K562 (cell line): ENCODE results near the gene TMEM39B. TPM values are rescaled to one million over a fixed set of nuclear protein-coding genes. Genes with fewer than 3 reads are reported as not detected.
A peak's percentile ranks its signal among the peaks of the same experiment; 100 is the strongest.

Experiments used
- ATAC-seq: fragments of 200-7000 bp; cut with Tn5 transposase; 3 replicates; pipeline ENCODE4 v1.9.1; 2020; ENCODE audit warnings: moderate library complexity
- BruUV-seq: library from RNA; stranded (reverse); fragments of 400-500 nt; replicated peaks from 2 replicates; lab custom pipeline; 2021; lab: Mats Ljungman, UMichigan
- CTCF ChIA-PET: fragments of 300-600 bp; formaldehyde crosslinking; extraction: SDS; loops from one replicate; lab custom pipeline; 2021; ENCODE audit warnings: low intra/inter-chr PET ratio; lab: Yijun Ruan, JAX
- POLR2A ChIA-PET: fragments of 300-600, 350-650 bp; sonication (Branson Sonifier 250); formaldehyde crosslinking; extraction: SDS; loops from one replicate; lab custom pipeline; 2021; ENCODE audit warnings: antibody characterized with exemption, inconsistent platforms; lab: Yijun Ruan, JAX
- DNase-seq, 4 experiments: peaks; one replicate each; pipeline versions ENCODE4 v3.0.0 to v3.0.0-alpha.2; 2011 to 2018; ENCODE audit warnings: low spot score in 3 of 4, mixed read lengths in 3 of 4; ENCODE audit errors: extremely low read depth in 1 of 4
- FAIRE-seq: peaks from 2 replicates; lab custom pipeline; 2011; peaks lifted over from hg19 to GRCh38; lab: Jason Lieb, UNC
- H2AFZ ChIP-seq: 2 replicates; pipeline ENCODE4 v1.6.0; 2011; ENCODE audit warnings: low read depth, low read length, control low read depth, inconsistent platforms
- H3K27ac ChIP-seq: fragments of 200-600 bp; 3 replicates; pipeline ENCODE4 v1.8.0; 2011; ENCODE audit warnings: low read depth, mild to moderate bottlenecking, control low read depth, inconsistent platforms, low read length, moderate library complexity, mixed read lengths; ENCODE audit errors: extremely low read depth
- H3K27me3 ChIP-seq, 2 experiments: fragments of 300-600 bp in 1 of 2; 2 replicates in 1 of 2; 3 replicates in 1 of 2; pipeline versions ENCODE4 v1.6.0 to v1.8.0; 2011; ENCODE audit warnings: inconsistent platforms in 2 of 2, low read length in 2 of 2, mild to moderate bottlenecking in 1 of 2, mixed read lengths in 1 of 2, moderate library complexity in 1 of 2; ENCODE audit not compliant: control insufficient read depth in 2 of 2, insufficient read depth in 2 of 2
- H3K36me3 ChIP-seq: fragments of 300-600 bp; 3 replicates; pipeline ENCODE4 v1.8.0; 2011; ENCODE audit warnings: mild to moderate bottlenecking, low read length, inconsistent platforms; ENCODE audit not compliant: control insufficient read depth, insufficient read depth
- H3K4me1 ChIP-seq, 2 experiments: fragments of 200-600 bp in 1 of 2; replicated peaks in 1 of 2; 2 replicates in 1 of 2; 3 replicates in 1 of 2; pipeline versions ENCODE4 v1.5.1 to v1.8.0; 2011; ENCODE audit warnings: inconsistent platforms in 2 of 2, low read length in 2 of 2, mild to moderate bottlenecking in 1 of 2, mixed read lengths in 1 of 2, moderate library complexity in 1 of 2; ENCODE audit not compliant: control insufficient read depth in 2 of 2, insufficient read depth in 2 of 2
- H3K4me2 ChIP-seq: 2 replicates; pipeline ENCODE4 v1.6.1; 2011; ENCODE audit warnings: low read length, control low read depth, inconsistent platforms, mixed read lengths; ENCODE audit not compliant: insufficient read depth
- H3K4me3 ChIP-seq: fragments of 200-600 bp; sonication (generic), shearing (Covaris generic); 2 replicates; pipeline ENCODE4 v1.5.1; 2016; ENCODE audit warnings: control low read depth, inconsistent platforms
- H3K79me2 ChIP-seq: fragments of 200-600 bp; 3 replicates; pipeline ENCODE4 v1.8.0; 2011; ENCODE audit warnings: low read length, inconsistent platforms; ENCODE audit not compliant: control insufficient read depth, insufficient read depth
- H3K9ac ChIP-seq, 2 experiments: 2 replicates each; pipeline versions ENCODE4 v1.6.0 to v1.6.1; 2011; ENCODE audit warnings: low read depth in 2 of 2, low read length in 2 of 2, control low read depth in 1 of 2, inconsistent platforms in 1 of 2, mild to moderate bottlenecking in 1 of 2, mixed read lengths in 1 of 2; ENCODE audit not compliant: insufficient read depth in 1 of 2
- H3K9me1 ChIP-seq: one replicate; pipeline ENCODE4 v1.6.0; 2011; ENCODE audit warnings: inconsistent platforms, mild to moderate bottlenecking, low read length, moderate library complexity; ENCODE audit not compliant: control insufficient read depth, insufficient read depth
- H3K9me3 ChIP-seq: replicated peaks from 2 replicates; pipeline ENCODE4 v1.5.1; 2011; ENCODE audit warnings: low read depth, low read length, inconsistent platforms; ENCODE audit not compliant: control insufficient read depth, insufficient read depth
- H4K20me1 ChIP-seq: replicated peaks from 2 replicates; pipeline ENCODE4 v1.6.1; 2011; ENCODE audit warnings: low read length, inconsistent platforms, mixed read lengths; ENCODE audit not compliant: control insufficient read depth, insufficient read depth
- BMI1 ChIP-seq: fragments of 150-350 bp; IDR thresholded peaks from 2 replicates; pipeline ENCODE4 v1.6.1; 2014; ENCODE audit warnings: low read length
- FOXK2 ChIP-seq, 2 experiments: fragments of 450-650 bp; IDR thresholded peaks in 1 of 2; conservative IDR thresholded peaks in 1 of 2; 2 replicates each; pipeline ENCODE4 v1.6.1; 2016; ENCODE audit warnings: low read depth in 2 of 2, mild to moderate bottlenecking in 1 of 2
- HEY1 ChIP-seq: fragments of 250-450 bp; sonication (Bioruptor Pico); IDR thresholded peaks from 2 replicates; pipeline ENCODE4 v1.5.0; 2020; ENCODE audit warnings: mild to moderate bottlenecking, moderate library complexity, borderline replicate concordance
- KDM4B ChIP-seq, 2 experiments: fragments of 450-650 bp in 1 of 2; sonication (generic) in 1 of 2; IDR thresholded peaks; 2 replicates each; pipeline ENCODE4 v1.6.1; 2016 to 2017; ENCODE audit warnings: borderline replicate concordance in 2 of 2, antibody characterized with exemption in 1 of 2, low read depth in 1 of 2, mild to moderate bottlenecking in 1 of 2
- MBD2 ChIP-seq: sonication (generic); IDR thresholded peaks from 2 replicates; pipeline ENCODE4 v1.6.1; 2016; ENCODE audit warnings: low read depth, borderline replicate concordance
- MYNN ChIP-seq, 2 experiments: sonication (generic); formaldehyde crosslinking in 1 of 2; IDR thresholded peaks; 2 replicates each; pipeline versions ENCODE4 v1.5.0 to v1.6.1; 2016 to 2020; ENCODE audit warnings: antibody characterized with exemption in 1 of 2, missing genetic modification reagents in 1 of 2
- ZNF431 ChIP-seq: sonication (generic); formaldehyde crosslinking; IDR thresholded peaks from 2 replicates; pipeline ENCODE4 v1.8.0; 2022; ENCODE audit warnings: mild to moderate bottlenecking, missing genetic modification reagents
- WGBS: fragments of 100-300 bp; shearing (Covaris generic); methylation state at CpG from one replicate; pipeline ENCODE4 v1.1.6; 2016; ENCODE audit warnings: low coverage, mixed read lengths; ENCODE audit not compliant: insufficient coverage; ENCODE audit errors: missing lambda C conversion rate; 5-methylcytosine and 5-hydroxymethylcytosine counted together
- in situ Hi-C: fragments of 300-500 bp; cut with MboI; formaldehyde crosslinking; loops from 4 replicates; pipeline ENCODE4 v1.15.0; 2018; ENCODE audit warnings: inconsistent platforms, mixed read lengths
- intact Hi-C: fragments of 100-400 bp; cut with micrococcal nuclease; formaldehyde crosslinking; loops from 2 replicates; pipeline ENCODE4 v1.14.2; 2022
- polyA plus RNA-seq, 8 experiments: library from polyadenylated mRNA; depleted of rRNA in 4 of 8; stranded (reverse) in 5 of 8; unstranded in 3 of 8; fragments of >200 nt; fragmentation: Nextera tagmentation in 2 of 8; fragmentation: Illumina TruSeq in 1 of 8; extraction: Ambion mirVana in 2 of 8; extraction: Trizol in 1 of 8; gene quantifications; 2 replicates each; pipeline versions ENCODE4 v1.2.1 to v1.2.3, GENCODE V29; 2011 to 2014; ENCODE audit warnings: inconsistent platforms in 1 of 8, missing spikeins in 1 of 8
- total RNA-seq, 7 experiments: library from RNA; depleted of rRNA in 6 of 7; stranded (reverse); fragments of >200 nt in 6 of 7; fragmentation: Illumina TruSeq in 2 of 7; extraction: Trizol in 2 of 7; gene quantifications; 2 replicates each; pipeline versions ENCODE4 v1.2.1 to v1.2.3, GENCODE V29; 2011 to 2021; ENCODE audit warnings: low replicate concordance in 1 of 7

TMEM39B gene
- total and polyA plus RNA-seq, 9 of the 15 experiments (the other 6 are each of a cell fraction or from before 2014, with no cell fraction given), result 0.92 to 28.5 (median 9.7) TPM

DNA sequence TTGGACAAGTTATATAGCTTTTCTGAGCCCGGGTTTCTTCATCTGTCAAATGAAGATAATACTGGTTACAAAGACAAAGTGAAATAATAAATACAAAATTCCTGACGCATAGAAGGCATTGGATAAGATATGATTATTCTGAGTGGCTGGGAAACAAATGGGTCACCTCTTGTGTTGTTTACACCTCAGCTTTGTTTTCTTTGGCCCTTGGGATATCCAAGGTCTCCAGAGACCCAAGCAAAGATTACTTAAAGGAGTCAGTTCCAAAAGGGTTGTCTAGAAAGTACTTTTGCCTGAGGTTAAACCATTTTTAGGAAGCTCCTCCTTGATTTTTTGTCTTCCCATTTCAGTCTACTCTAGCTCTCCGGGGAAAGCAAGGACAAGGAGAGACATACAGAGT lies 49.4 kb upstream of the TMEM39B start:
- H3K36me3 ChIP-seq, result peaks cover 67% of the 10 kb centered on the region
- no peaks in the 10 kb centered on the region for H3K27me3 ChIP-seq
- H3K4me1 ChIP-seq, result peaks cover 35 to 60% of the 10 kb centered on the region in 2 experiments
- CTCF ChIA-PET, result no interaction called here
- H3K27ac ChIP-seq, result peak overlapping the region; percentile 5; the same call in 2 of the 3 replicates
- H3K9ac ChIP-seq, result peak overlapping the region in 1 of 2 experiments; percentile 1; a peak in 1 of 4 replicates
- no peak overlapping the region for H3K4me2 ChIP-seq
- no peaks in the 10 kb centered on the region for H3K9me3 ChIP-seq
- TSS peak; percentile 21 for BruUV-seq
- no peak overlapping the region for H3K4me3 ChIP-seq
- intact Hi-C loops (loop anchor here (5.0 kb wide), 1 partner anchor 86 kb away; the partner anchor contains the start of gene PTP4A2), in situ Hi-C loops (no loop called here)
- POLR2A ChIA-PET, result interaction anchor here (0.6 to 3.7 kb wide), 13 partner anchors 8 to 369 kb away, joined by 3 to 15 read pairs (median 6); partner anchors contain the start of gene KHDRBS1
- H2AFZ ChIP-seq, result no peak overlapping the region
- peaks cover 98% of the 10 kb centered on the region for H3K79me2 ChIP-seq
- DNase-seq (no peak), FAIRE-seq (no peak), ATAC-seq (no peak)
- TF ChIP-seq BMI1, result no peak
- TF ChIP-seq MBD2, result no peak
- TF ChIP-seq HEY1, result no peak
- no peak for TF ChIP-seq ZNF431 (CRISPR knock-in tag)
- 0 out of 4 replicates have a peak, but pooled peaks of 1 of the 2 experiments have one; percentile 26 for TF ChIP-seq FOXK2 (conservative IDR thresholded peaks at IDR 0.05 in 1 of 2, IDR thresholded peaks at IDR 0.05 in 1 of 2; ENCODE audit: low read depth in 2 of 2)
- no peak for TF ChIP-seq MYNN (IDR thresholded peaks at IDR 0.05)
- TF ChIP-seq MYNN (CRISPR knock-in tag; IDR thresholded peaks at IDR 0.05), result no peak
- no peak for TF ChIP-seq KDM4B (IDR thresholded peaks at IDR 0.05; ENCODE audit: borderline replicate concordance in 2 of 2, low read depth in 1 of 2)
- H3K9me1 ChIP-seq, result no peaks in the 10 kb centered on the region
- 43% methylated on average over 3 of the region's 3 CpGs for WGBS
- peaks cover 11% of the 10 kb centered on the region for H4K20me1 ChIP-seq
